DOHH2 (cell line): ENCODE data around the gene TTC23.

Experiments
- H3F3A ChIP-seq: fragments of 200-600 bp; sonication (generic), shearing (Covaris generic); 2 replicates; pipeline ENCODE4 v1.6.0; 2016; ENCODE audit warnings: antibody characterized with exemption, mild to moderate bottlenecking; ENCODE audit not compliant: control insufficient read depth, insufficient read depth
- H3K27ac ChIP-seq: fragments of 200-600 bp; sonication (generic); 2 replicates; pipeline ENCODE4 v1.5.1; 2014; ENCODE audit warnings: low read depth, mild to moderate bottlenecking, low read length, moderate library complexity
- H3K27me3 ChIP-seq: fragments of 200-600 bp; sonication (generic); 2 replicates; pipeline ENCODE4 v1.6.1; 2014; ENCODE audit warnings: mild to moderate bottlenecking, low read length, mixed read lengths; ENCODE audit not compliant: control insufficient read depth
- H3K36me3 ChIP-seq: fragments of 200-600 bp; sonication (generic); 2 replicates; pipeline ENCODE4 v1.6.1; 2014; ENCODE audit warnings: mild to moderate bottlenecking, low read length, moderate library complexity, mixed read lengths; ENCODE audit not compliant: control insufficient read depth
- H3K4me1 ChIP-seq: fragments of 200-600 bp; sonication (generic); 2 replicates; pipeline ENCODE4 v1.6.1; 2014; ENCODE audit warnings: mild to moderate bottlenecking, low read length, mixed read lengths; ENCODE audit not compliant: control insufficient read depth
- H3K4me2 ChIP-seq: fragments of 200-600 bp; sonication (generic); 2 replicates; pipeline ENCODE4 v1.6.0; 2014; ENCODE audit warnings: mild to moderate bottlenecking, low read length, moderate library complexity
- H3K4me3 ChIP-seq: fragments of 200-600 bp; sonication (generic); 2 replicates; pipeline ENCODE4 v1.5.1; 2014; ENCODE audit warnings: mild to moderate bottlenecking, low read length, mixed read lengths
- H3K79me2 ChIP-seq: fragments of 200-600 bp; sonication (generic); 2 replicates; pipeline ENCODE4 v1.6.1; 2014; ENCODE audit warnings: mild to moderate bottlenecking, low read length, mixed read lengths; ENCODE audit not compliant: control insufficient read depth
- H3K9me2 ChIP-seq: fragments of 200-600 bp; sonication (generic); replicated peaks from 2 replicates; pipeline ENCODE4 v1.6.1; 2014; ENCODE audit warnings: mild to moderate bottlenecking, low read length, mixed read lengths; ENCODE audit not compliant: control insufficient read depth
- H3K9me3 ChIP-seq: fragments of 200-600 bp; sonication (generic); 2 replicates; pipeline ENCODE4 v1.6.1; 2014; ENCODE audit warnings: antibody characterized with exemption, low read length, mixed read lengths; ENCODE audit not compliant: control insufficient read depth, insufficient read depth
- H4K20me1 ChIP-seq: fragments of 200-600 bp; sonication (generic); 2 replicates; pipeline ENCODE4 v1.6.0; 2014; ENCODE audit warnings: low read depth, mild to moderate bottlenecking, antibody characterized with exemption, low read length, moderate library complexity; ENCODE audit not compliant: control insufficient read depth, insufficient read depth
- EZH2phosphoT487 ChIP-seq: fragments of 200-600 bp; sonication (generic); IDR thresholded peaks from 2 replicates; pipeline ENCODE4 v1.6.1; 2017; ENCODE audit warnings: borderline replicate concordance, mild to moderate bottlenecking, antibody characterized with exemption, low read length, moderate library complexity, mixed read lengths
- TF ChIP-seq, protein P1 (sequence below): fragments of 200-600 bp; sonication (generic); IDR thresholded peaks from one replicate; pipeline ENCODE4 v1.5.1; 2014; ENCODE audit warnings: antibody characterized with exemption, mild to moderate bottlenecking, low read depth, low read length; ENCODE audit not compliant: poor library complexity, severe bottlenecking

TTC23 gene

DNA sequence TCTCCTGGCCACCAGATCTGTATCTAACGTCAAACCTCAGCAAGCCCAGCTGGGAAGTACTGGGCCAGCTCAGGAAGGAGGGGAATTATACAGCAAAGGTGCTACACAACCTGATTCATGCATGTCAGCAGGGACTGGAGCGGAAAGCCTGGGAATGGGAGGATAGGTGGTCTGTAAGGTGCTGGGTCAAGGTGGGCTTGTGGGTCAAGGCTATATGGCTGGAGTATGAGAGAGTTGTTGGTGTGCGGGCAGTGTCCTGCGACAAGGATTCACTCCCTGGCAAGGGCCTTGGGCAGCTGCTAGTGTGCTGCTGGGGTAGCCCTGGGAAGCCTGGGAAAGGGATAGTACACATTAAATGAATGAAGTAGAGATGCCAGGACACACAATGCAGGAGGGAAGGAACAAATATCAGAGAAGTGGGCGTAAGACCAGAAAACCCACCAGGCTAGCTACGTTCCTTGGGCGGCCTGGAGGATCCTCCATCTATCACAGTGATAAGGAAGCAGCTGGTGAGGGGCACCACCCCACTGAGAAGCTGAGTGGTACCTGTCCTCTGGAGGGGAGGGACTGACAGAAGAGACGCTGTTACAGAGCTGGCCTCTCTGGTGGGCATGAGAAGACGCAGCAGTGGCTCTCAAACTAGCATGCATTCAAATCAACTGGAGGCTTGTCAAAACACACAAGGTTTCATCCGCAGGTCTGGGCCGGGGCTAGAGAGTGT is 153.0 kb downstream of the TTC23 start:
- H3K9me3 ChIP-seq = no peaks in the 10 kb centered on the region
- H3K27me3 ChIP-seq = peaks cover 10% of the 10 kb centered on the region; the same call in 1 of the 2 replicates
- no peaks in the 10 kb centered on the region for H3K4me1 ChIP-seq
- H3K79me2 ChIP-seq = no peaks in the 10 kb centered on the region
- H3F3A ChIP-seq = no peaks in the 10 kb centered on the region
- TF ChIP-seq, protein P1, sequence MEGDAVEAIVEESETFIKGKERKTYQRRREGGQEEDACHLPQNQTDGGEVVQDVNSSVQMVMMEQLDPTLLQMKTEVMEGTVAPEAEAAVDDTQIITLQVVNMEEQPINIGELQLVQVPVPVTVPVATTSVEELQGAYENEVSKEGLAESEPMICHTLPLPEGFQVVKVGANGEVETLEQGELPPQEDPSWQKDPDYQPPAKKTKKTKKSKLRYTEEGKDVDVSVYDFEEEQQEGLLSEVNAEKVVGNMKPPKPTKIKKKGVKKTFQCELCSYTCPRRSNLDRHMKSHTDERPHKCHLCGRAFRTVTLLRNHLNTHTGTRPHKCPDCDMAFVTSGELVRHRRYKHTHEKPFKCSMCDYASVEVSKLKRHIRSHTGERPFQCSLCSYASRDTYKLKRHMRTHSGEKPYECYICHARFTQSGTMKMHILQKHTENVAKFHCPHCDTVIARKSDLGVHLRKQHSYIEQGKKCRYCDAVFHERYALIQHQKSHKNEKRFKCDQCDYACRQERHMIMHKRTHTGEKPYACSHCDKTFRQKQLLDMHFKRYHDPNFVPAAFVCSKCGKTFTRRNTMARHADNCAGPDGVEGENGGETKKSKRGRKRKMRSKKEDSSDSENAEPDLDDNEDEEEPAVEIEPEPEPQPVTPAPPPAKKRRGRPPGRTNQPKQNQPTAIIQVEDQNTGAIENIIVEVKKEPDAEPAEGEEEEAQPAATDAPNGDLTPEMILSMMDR = no peak
- TF ChIP-seq EZH2phosphoT487 = no peak
- no peaks in the 10 kb centered on the region for H3K9me2 ChIP-seq
- H4K20me1 ChIP-seq = no peaks in the 10 kb centered on the region
- H3K4me2 ChIP-seq = no peak overlapping the region
- H3K36me3 ChIP-seq = no peaks in the 10 kb centered on the region
- H3K27ac ChIP-seq = no peak overlapping the region
- no peak overlapping the region for H3K4me3 ChIP-seq

DNA sequence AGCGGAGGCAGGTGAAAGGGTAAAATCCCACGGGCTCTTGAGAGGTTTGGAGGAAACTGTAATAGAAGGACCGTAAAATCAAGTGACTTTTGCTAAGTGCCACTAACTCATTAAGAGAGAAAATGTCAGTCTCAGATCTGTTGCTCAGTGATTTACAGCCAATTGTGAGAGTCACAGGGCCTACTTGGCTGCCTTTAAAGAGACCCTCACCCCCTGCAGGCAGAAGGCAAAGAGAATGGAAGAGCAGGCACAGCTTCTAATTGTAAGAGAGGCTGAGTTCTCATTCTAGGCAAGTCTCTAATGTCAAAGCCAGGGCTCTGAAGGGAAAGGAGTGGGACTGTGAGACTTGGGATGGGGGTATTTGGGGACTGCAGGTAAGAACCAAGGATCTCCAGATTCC is 153.8 kb downstream of the TTC23 start:
- H3K79me2 ChIP-seq = no peaks in the 10 kb centered on the region

DNA sequence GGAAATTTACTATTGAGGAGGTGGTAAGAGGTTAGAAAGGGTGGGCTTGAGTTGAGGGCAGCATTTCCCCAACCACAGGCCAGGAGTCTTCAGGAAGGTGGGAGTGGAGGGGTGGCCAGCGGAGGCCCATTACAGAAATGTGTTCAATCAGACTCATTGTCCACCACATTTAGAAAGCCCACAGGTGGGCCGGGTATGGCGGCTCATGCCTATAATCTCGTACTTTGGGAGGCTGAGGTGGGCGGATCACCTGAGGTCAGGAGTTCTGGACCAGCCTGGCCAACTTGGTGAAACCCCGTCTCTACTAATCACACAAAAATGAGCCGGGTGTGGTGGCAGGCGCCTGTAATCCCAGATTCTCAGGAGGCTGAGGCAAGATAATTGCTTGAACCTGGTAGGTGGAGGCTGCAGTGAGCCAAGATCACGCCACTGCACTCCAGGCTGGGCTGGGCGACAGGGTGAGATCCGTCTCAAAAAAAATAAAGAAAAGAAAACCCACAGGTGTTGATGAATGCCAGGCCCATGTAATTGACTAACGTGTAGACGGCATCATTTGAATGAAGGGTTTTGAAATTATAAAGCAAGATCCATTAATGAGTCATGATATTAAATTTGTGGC is 156.7 kb downstream of the TTC23 start:
- Histone ChIP-seq H3F3A (no peaks in the 10 kb centered on the region), H3K9me2 (no peaks in the 10 kb centered on the region), H4K20me1 (no peaks in the 10 kb centered on the region), H3K4me2 (no peak overlapping the region), H3K27ac (no peak overlapping the region), H3K4me1 (peaks cover 13% of the 10 kb centered on the region), H3K4me3 (no peak overlapping the region), H3K79me2 (no peaks in the 10 kb centered on the region), H3K9me3 (no peaks in the 10 kb centered on the region), H3K36me3 (no peaks in the 10 kb centered on the region), H3K27me3 (no peaks in the 10 kb centered on the region)
- TF ChIP-seq EZH2phosphoT487 = no peak
- TF ChIP-seq, protein P1 = no peak

More for the DNA sequence above, 153.8 kb downstream of the TTC23 start:
- Histone ChIP-seq H3K9me2 (no peaks in the 10 kb centered on the region), H3K36me3 (no peaks in the 10 kb centered on the region), H3K27ac (no peak overlapping the region), H3F3A (no peaks in the 10 kb centered on the region), H4K20me1 (no peaks in the 10 kb centered on the region), H3K4me1 (peaks cover 3% of the 10 kb centered on the region; the same call in 1 of the 2 replicates), H3K4me3 (no peak overlapping the region), H3K27me3 (peaks cover 8% of the 10 kb centered on the region; the same call in 1 of the 2 replicates), H3K4me2 (no peak overlapping the region), H3K9me3 (no peaks in the 10 kb centered on the region)
- TF ChIP-seq, protein P1 = no peak
- TF ChIP-seq EZH2phosphoT487 = no peak
